ENCODE results near the gene DOK7.

DOK7 gene

GRCh38 chr4:3492741-3493719 lies 29.9 kb downstream of the DOK7 start:
- no peak for DNase-seq

- DNase-seq: no peak
Measured at GRCh38 chr4:3493720-3494461, 30.8 kb downstream of the DOK7 start.

DNA sequence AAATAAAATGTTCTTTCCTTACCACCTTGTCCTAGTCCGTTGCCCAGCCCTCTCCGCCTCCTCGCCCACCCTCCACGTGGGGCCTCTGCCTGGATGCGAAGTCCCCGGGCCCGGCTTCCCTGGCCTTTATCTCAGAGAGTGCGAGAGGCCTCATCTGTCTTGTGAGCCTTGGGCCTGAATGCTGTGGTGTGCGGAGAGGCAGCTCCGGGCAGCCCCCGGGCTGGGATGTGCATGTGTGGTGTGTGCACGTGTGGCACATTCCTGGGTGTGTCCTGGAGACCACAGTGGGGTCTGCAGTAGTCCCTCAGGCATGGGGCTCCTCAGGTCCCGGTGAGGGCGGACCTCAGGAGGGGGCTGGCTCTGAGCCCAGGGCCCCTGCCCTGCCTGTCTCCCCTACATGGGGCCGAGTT lies 31.4 kb downstream of the DOK7 start:
- DNase-seq: no peak

GRCh38 chr4:3495204-3495975 lies 32.3 kb downstream of the DOK7 start:
- no peak for DNase-seq

DNA sequence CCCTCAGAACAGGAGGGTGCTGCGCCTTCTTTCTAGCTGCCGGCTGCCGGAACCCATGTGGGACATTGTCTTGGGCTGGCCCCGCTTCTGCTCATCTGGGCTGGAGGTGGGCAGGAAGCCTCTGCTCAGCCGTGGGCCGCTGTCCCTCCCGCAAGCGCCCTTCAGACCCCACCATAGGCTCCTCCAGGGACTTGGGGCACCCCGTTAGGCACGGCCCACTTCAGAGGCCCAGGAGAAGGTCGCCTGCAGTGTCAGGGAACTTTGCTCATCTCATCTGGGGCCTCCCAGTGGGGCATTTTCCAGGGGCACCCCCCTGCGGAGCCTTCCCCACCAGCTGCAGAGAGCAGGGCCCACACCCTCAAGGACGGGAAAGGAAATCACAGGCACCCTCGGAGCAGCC lies 32.9 kb downstream of the DOK7 start:
- no peak for DNase-seq

- no peak for DNase-seq
Measured at GRCh38 chr4:3497095-3497494, 34.0 kb downstream of the DOK7 start.

- DNase-seq: no peak
Measured at GRCh38 chr4:3497523-3498389, 34.6 kb downstream of the DOK7 start.

DNA sequence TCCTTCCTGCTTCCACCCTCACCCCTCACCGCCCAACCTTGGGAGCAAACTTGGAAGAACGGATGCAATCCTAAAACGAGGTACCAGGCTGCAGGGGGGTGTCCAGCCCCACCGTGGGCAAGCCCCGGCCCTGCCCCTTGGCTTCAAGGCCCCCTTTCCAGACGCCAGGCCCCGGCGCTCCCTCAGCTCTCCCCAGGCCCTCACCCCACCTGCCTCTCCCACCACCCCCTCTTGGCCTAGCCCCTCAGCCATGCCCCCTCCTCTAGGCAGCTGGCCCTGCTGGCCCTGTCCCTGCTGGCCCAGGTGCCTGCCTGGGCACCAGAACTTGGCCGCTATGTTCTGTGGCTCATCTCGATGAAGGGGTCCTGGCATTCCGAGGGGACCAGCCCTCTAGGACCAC lies 35.3 kb downstream of the DOK7 start:
- DNase-seq: no peak

GRCh38 chr4:3498901-3499510 lies 35.9 kb downstream of the DOK7 start:
- no peak for DNase-seq

- DNase-seq: no peak
Measured at GRCh38 chr4:3499710-3500109, 36.6 kb downstream of the DOK7 start.

DNA sequence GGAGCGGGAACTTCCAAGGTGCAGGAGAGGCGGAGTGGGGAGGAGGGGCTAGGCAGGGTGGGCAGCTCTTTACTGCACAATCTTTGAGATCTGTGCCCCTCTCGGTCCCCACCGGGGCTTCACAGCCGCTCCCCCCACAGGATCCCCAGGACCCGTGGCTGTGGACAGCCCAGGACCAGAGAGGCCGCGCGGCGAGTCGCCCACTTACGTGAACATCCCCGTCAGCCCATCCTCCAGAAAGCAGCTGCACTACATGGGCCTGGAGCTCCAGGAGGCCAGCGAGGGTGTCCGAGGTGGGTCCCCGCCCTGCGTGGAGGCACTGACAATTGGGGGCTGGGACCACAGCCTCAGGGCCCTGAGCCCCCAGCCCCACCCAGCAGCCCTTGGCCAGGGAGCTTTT lies 37.0 kb downstream of the DOK7 start:
- DNase-seq: no peak

- DNase-seq: no peak
Measured at GRCh38 chr4:3500634-3501101, 37.6 kb downstream of the DOK7 start.

- no peak for DNase-seq
Measured at GRCh38 chr4:3501126-3501824, 38.2 kb downstream of the DOK7 start.

GRCh38 chr4:3501825-3502425 lies 38.8 kb downstream of the DOK7 start:
- no peak for DNase-seq

DNA sequence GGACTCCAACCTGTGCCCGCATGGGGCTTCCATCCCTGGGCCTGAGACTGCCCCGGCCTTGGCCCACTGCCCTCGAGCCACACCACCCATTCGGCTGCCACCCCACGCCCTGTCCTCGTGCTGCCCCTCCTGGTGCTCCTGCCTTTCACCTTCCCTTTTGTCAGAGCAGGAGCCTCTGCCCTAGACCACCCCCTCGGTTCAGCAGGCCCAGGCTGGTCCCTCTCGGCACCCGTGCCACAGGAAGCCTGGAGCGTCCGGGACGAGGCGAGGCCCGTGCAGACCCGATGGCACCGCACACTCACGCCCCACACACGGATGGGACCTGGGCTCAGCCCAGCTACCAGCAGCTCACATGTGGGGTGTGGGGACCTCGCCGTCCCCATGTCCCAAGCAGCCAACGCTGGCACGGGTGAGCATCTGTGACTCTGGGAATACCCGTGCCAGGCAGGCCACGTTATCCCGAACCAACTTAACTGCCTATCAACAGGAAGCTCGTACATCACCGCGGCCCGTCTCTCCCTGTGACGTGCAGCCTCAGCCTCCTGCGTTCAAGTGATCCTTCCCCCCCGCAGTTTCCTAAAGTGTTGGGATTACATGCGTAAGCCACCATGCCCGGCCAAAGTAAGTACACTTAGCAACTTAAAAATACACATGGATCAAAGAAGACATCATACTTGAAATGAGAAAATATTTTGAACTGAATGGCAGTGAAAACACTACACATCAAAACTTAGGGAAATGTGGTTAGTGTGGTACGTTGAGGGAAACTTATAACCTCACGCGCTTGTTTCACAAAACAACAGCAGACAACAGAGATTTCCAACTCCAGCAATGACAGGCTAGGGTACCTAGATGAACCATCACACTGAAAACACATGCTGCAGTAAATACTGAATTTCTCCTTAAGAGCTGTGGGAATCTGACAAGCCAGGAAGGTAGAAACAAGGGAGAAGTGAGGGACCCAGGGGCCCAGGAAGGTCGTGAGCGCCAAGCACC lies 40.1 kb downstream of the DOK7 start:
- DNase-seq: no peak

- no peak for DNase-seq
Measured at GRCh38 chr4:3505231-3505630, 42.1 kb downstream of the DOK7 start.

GRCh38 chr4:3508542-3508941 lies 45.4 kb downstream of the DOK7 start:
- DNase-seq: no peak

- no peak for DNase-seq
Measured at GRCh38 chr4:3510481-3510880, 47.4 kb downstream of the DOK7 start.

DNA sequence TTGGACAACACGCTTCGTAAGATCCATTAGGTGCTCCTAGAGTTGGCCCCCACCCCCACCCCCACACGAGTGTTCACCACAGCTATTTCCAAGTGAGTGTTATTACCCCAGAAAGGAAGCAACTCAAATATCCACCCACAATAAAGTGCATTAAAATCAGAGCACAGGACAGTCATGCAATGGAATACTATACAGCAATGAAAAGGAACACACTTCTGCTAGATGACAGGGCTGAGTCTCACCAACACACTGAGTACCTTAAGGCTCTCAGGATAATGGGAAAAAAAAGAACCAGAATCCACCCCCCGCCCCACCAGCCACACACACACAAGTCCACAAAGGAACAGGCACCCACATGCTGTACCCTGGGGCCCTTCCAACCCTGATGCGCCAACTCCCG lies 48.1 kb downstream of the DOK7 start:
- DNase-seq: no peak

Measured in SHP77 treated with DMSO at 0.1 percent for 48 hours (cell line).